ENCODE results near the gene TRAPPC10. TPM values are rescaled to one million over a fixed set of nuclear protein-coding genes. Genes with fewer than 3 reads are reported as not detected.

Gene TRAPPC10
- total and polyA plus RNA-seq, 9 of the 15 experiments (the other 6 are each of a cell fraction or from before 2014, with no cell fraction given): 1.1 to 33.8 (median 24.3) TPM

DNA sequence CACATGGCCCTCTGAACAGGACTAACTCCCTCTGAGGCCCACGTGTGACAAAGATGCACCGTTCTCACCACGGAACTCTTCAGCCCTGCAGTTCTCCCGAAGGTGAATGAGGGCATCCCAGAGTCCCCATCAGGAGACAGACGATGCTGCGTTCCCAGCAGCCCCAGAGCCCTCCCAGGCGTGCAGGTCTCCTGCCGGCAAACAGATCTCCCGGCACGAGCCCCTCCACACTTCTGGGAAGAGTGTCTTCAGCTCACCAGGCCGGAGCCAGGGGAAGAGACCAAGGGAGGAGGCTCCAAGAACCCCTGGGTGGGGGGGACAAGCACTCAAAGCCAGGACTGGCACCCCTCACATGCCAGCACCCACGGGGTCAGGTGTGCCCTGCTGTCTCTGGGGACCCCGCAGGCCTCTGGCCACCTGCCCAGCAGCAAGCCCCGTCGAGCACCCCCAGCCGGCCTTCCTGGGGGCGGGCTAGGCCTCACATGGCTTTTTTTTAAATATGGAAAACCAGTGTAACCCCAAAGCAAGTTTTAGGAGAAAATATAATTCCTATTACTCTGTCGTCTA lies 45.1 kb upstream of the TRAPPC10 start:
- POLR2A ChIA-PET: no interaction called here
- Histone ChIP-seq H3K4me1 (replicated peaks in 1 of 2; ENCODE audit: control insufficient read depth in 2 of 2, insufficient read depth in 2 of 2, low read length in 2 of 2) (peaks cover 0 to 24% of the 10 kb centered on the region in 2 experiments; a peak in 1 of 5 replicates), H3K9me3 (replicated peaks; ENCODE audit: control insufficient read depth, insufficient read depth, low read depth, low read length) (no peaks in the 10 kb centered on the region), H3K4me3 (no peak overlapping the region), H3K79me2 (ENCODE audit: control insufficient read depth, insufficient read depth, low read length) (no peaks in the 10 kb centered on the region), H3K9me1 (ENCODE audit: control insufficient read depth, insufficient read depth, low read length) (no peaks in the 10 kb centered on the region), H3K36me3 (ENCODE audit: control insufficient read depth, insufficient read depth, low read length) (peaks cover 57% of the 10 kb centered on the region; the same call in 2 of the 3 replicates), H3K27me3 (ENCODE audit: control insufficient read depth in 2 of 2, insufficient read depth in 2 of 2, low read length in 2 of 2) (no peaks in the 10 kb centered on the region), H4K20me1 (replicated peaks; ENCODE audit: control insufficient read depth, insufficient read depth, low read length) (no peaks in the 10 kb centered on the region), H3K27ac (ENCODE audit: extremely low read depth, low read depth, low read length) (no peak overlapping the region), H3K9ac (ENCODE audit: insufficient read depth in 1 of 2, low read depth in 2 of 2, low read length in 2 of 2) (peak overlapping the region in 1 of 2 experiments; percentile 31; a peak in 1 of 4 replicates), H3K4me2 (ENCODE audit: insufficient read depth, low read length) (no peak overlapping the region), H2AFZ (ENCODE audit: low read depth, low read length) (no peak overlapping the region)
- intact Hi-C loops (cut with micrococcal nuclease): no loop called here
- no peak for FAIRE-seq
- in situ Hi-C loops (cut with MboI): no loop called here
- 89% methylated on average over 17 of the region's 18 CpGs for WGBS (ENCODE audit: insufficient coverage, low coverage, missing lambda C conversion rate)
- no peak for ATAC-seq
- CTCF ChIA-PET (ENCODE audit: low intra/inter-chr PET ratio): no interaction called here
- DNase-seq (ENCODE audit: extremely low read depth in 1 of 4, low spot score in 3 of 4): no peak
- no TSS peak for BruUV-seq (replicated peaks)
- no peak for TF ChIP-seq ZNF274 (IDR thresholded peaks at IDR 0.05; ENCODE audit: borderline replicate concordance, low read depth, low read length)
- no peak for TF ChIP-seq JUNB (CRISPR knock-in tag; conservative IDR thresholded peaks at IDR 0.05)
- TF ChIP-seq ZBTB1 (CRISPR knock-in tag; IDR thresholded peaks at IDR 0.05; ENCODE audit: borderline replicate concordance, low read depth): no peak
- no peak for TF ChIP-seq ZNF586 (CRISPR knock-in tag; conservative IDR thresholded peaks at IDR 0.05)
- TF ChIP-seq BACH1 (tag; IDR thresholded peaks at IDR 0.05): no peak
- TF ChIP-seq, protein P1, sequence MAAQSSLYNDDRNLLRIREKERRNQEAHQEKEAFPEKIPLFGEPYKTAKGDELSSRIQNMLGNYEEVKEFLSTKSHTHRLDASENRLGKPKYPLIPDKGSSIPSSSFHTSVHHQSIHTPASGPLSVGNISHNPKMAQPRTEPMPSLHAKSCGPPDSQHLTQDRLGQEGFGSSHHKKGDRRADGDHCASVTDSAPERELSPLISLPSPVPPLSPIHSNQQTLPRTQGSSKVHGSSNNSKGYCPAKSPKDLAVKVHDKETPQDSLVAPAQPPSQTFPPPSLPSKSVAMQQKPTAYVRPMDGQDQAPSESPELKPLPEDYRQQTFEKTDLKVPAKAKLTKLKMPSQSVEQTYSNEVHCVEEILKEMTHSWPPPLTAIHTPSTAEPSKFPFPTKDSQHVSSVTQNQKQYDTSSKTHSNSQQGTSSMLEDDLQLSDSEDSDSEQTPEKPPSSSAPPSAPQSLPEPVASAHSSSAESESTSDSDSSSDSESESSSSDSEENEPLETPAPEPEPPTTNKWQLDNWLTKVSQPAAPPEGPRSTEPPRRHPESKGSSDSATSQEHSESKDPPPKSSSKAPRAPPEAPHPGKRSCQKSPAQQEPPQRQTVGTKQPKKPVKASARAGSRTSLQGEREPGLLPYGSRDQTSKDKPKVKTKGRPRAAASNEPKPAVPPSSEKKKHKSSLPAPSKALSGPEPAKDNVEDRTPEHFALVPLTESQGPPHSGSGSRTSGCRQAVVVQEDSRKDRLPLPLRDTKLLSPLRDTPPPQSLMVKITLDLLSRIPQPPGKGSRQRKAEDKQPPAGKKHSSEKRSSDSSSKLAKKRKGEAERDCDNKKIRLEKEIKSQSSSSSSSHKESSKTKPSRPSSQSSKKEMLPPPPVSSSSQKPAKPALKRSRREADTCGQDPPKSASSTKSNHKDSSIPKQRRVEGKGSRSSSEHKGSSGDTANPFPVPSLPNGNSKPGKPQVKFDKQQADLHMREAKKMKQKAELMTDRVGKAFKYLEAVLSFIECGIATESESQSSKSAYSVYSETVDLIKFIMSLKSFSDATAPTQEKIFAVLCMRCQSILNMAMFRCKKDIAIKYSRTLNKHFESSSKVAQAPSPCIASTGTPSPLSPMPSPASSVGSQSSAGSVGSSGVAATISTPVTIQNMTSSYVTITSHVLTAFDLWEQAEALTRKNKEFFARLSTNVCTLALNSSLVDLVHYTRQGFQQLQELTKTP (IDR thresholded peaks at IDR 0.05; ENCODE audit: low read depth in 1 of 2, partially characterized antibody in 2 of 2): no peak
- no peak for TF ChIP-seq YBX1 (IDR thresholded peaks at IDR 0.05)
- no peak for TF ChIP-seq PHTF2 (CRISPR knock-in tag; IDR thresholded peaks at IDR 0.05)
- TF ChIP-seq, protein P2, sequence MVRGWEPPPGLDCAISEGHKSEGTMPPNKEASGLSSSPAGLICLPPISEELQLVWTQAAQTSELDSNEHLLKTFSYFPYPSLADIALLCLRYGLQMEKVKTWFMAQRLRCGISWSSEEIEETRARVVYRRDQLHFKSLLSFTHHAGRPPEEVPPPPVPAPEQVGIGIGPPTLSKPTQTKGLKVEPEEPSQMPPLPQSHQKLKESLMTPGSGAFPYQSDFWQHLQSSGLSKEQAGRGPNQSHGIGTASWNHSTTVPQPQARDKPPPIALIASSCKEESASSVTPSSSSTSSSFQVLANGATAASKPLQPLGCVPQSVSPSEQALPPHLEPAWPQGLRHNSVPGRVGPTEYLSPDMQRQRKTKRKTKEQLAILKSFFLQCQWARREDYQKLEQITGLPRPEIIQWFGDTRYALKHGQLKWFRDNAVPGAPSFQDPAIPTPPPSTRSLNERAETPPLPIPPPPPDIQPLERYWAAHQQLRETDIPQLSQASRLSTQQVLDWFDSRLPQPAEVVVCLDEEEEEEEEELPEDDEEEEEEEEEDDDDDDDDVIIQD (CRISPR knock-in tag; IDR thresholded peaks at IDR 0.05): no peak
- TF ChIP-seq, protein P3, sequence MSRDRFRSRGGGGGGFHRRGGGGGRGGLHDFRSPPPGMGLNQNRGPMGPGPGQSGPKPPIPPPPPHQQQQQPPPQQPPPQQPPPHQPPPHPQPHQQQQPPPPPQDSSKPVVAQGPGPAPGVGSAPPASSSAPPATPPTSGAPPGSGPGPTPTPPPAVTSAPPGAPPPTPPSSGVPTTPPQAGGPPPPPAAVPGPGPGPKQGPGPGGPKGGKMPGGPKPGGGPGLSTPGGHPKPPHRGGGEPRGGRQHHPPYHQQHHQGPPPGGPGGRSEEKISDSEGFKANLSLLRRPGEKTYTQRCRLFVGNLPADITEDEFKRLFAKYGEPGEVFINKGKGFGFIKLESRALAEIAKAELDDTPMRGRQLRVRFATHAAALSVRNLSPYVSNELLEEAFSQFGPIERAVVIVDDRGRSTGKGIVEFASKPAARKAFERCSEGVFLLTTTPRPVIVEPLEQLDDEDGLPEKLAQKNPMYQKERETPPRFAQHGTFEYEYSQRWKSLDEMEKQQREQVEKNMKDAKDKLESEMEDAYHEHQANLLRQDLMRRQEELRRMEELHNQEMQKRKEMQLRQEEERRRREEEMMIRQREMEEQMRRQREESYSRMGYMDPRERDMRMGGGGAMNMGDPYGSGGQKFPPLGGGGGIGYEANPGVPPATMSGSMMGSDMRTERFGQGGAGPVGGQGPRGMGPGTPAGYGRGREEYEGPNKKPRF (IDR thresholded peaks at IDR 0.05; ENCODE audit: low read depth, low read length): no peak
- no peak for TF ChIP-seq TCFL5 (CRISPR knock-in tag; conservative IDR thresholded peaks at IDR 0.05)
- TF ChIP-seq SMARCC2 (IDR thresholded peaks at IDR 0.05; ENCODE audit: low read depth): no peak
- TF ChIP-seq, protein P4, sequence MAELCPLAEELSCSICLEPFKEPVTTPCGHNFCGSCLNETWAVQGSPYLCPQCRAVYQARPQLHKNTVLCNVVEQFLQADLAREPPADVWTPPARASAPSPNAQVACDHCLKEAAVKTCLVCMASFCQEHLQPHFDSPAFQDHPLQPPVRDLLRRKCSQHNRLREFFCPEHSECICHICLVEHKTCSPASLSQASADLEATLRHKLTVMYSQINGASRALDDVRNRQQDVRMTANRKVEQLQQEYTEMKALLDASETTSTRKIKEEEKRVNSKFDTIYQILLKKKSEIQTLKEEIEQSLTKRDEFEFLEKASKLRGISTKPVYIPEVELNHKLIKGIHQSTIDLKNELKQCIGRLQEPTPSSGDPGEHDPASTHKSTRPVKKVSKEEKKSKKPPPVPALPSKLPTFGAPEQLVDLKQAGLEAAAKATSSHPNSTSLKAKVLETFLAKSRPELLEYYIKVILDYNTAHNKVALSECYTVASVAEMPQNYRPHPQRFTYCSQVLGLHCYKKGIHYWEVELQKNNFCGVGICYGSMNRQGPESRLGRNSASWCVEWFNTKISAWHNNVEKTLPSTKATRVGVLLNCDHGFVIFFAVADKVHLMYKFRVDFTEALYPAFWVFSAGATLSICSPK (IDR thresholded peaks at IDR 0.05; ENCODE audit: borderline replicate concordance): no peak

All from K562 (cell line).